T-helper 17 cell (primary cell): ENCODE measurements around the gene BRD3OS. TPM values are rescaled to one million over a fixed set of nuclear protein-coding genes. Genes with fewer than 3 reads are reported as not detected.

Source experiments
- ATAC-seq: fragments of 150-1000 bp; cut with Tn5 transposase; 2 replicates; pipeline ENCODE4 v1.10.0; 2021; ENCODE audit warnings: mild to moderate bottlenecking, moderate library complexity
- DNase-seq, 3 donors: peaks; one replicate each; pipeline versions ENCODE4 v3.0.0 to v3.0.0-alpha.2; 2020 to 2021
- H3K9me3 ChIP-seq: one replicate; pipeline ENCODE4 v1.7.0; 2013; ENCODE audit warnings: low read length, mild to moderate bottlenecking; ENCODE audit not compliant: control insufficient read depth, poor library complexity, severe bottlenecking
- H3K27ac Mint-ChIP-seq: one replicate; pipeline ENCODE4 v1.8.0; 2022; ENCODE audit warnings: mild to moderate bottlenecking, moderate library complexity, mixed read lengths
- H3K27me3 Mint-ChIP-seq: one replicate; pipeline ENCODE4 v1.8.0; 2022; ENCODE audit warnings: mixed read lengths
- H3K36me3 Mint-ChIP-seq: one replicate; pipeline ENCODE4 v1.8.0; 2022; ENCODE audit warnings: low read depth, mixed read lengths
- H3K4me1 Mint-ChIP-seq: one replicate; pipeline ENCODE4 v1.8.0; 2022; ENCODE audit warnings: mild to moderate bottlenecking, mixed read lengths
- H3K4me3 Mint-ChIP-seq: one replicate; pipeline ENCODE4 v1.8.0; 2022; ENCODE audit warnings: mild to moderate bottlenecking, moderate library complexity, mixed read lengths
- total RNA-seq, 4 donors: library from RNA in 2 of 4; stranded (reverse) in 2 of 4; gene quantifications; one replicate each; pipeline ENCODE4 v1.2.3 and lab custom pipeline; 2022 to 2026

BRD3OS gene
- total RNA-seq, 2 donors from 2014 or later = 7.7 to 10.2 TPM

DNA sequence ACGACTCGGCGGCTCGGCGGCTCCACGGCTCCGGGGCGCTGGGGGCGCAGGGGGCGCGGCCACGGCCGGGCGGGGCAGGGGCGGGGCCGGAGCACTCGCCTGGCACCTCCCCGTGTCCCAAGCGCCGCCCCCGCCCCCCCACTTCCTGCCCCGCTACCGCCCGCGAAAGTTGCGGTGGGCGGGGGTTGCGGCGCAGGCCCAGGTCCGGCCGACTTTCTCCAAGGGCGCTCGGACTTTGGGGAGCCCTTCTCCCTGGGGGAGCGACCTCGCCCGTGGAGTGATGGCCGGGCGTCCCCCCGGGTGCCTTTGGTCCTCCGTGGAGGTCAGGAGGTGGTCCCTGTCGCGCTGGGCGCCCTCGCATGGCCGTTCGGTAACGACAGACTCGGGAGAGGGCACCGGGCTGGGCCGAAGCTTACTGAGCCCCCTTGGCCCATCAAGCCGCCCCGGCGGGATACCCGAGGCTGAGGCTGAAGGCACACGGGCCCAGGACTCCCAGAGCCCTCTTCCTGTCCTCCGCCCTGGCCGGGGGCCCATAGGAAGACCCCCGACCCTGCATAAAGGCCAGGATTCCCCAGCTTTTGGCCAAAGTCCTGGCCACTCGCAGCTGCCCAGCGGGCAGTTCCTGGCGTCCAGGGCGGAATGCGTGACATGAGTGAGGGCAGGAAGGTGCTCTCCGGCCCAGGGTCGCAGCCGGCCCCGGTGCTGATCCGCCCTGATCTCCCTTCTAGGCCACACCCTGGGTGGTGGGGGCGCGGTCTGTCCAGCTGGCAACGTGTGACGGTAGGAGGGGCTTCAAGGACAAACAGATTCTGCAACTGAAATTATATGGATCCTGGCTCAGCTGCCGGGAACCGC is 32.3 kb upstream of the BRD3OS start:
- Mint-ChIP-seq H3K27me3 (peaks cover 5% of the 10 kb centered on the region), H3K27ac (no peak overlapping the region), H3K36me3 (no peaks in the 10 kb centered on the region), H3K4me3 (peak overlapping the region; percentile 80), H3K4me1 (peaks cover 2% of the 10 kb centered on the region)
- ATAC-seq (peak; percentile 84), DNase-seq (peak; percentile 34 to 73 (median 62))
- no peaks in the 10 kb centered on the region for H3K9me3 ChIP-seq

DNA sequence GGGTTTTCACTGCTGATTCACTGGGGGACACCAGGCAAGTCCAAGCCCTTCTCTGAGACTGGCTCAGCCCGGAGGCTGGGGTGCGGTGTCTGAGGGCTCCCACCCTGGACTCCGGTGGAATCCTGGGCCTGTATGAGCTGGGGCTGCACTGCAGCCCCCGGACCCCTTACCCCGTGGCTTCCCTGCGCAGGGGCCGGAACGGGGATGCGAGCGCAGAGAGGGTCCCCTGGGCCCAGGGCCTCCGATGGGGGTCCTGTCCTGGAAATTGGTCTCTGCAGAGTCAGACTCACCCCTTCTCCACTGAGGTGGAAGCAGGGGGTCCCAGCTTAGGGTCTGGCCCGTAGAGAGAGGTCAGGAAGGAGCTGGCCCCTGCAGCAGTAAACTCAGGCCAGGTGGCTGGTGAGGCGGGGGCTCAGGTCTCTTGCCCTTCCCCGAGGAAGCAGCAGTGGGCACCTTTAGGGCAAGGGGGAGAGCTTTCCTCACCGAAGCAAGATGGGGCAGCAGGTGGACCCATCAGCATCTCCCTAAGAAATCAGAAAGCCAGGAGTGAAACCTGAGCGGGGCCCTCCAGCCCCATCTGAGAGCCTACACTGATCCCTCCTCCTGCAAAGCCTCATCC is 31.5 kb upstream of the BRD3OS start:
- no peak overlapping the region for H3K27ac Mint-ChIP-seq
- H3K4me1 Mint-ChIP-seq = peaks cover 2% of the 10 kb centered on the region
- H3K9me3 ChIP-seq = no peaks in the 10 kb centered on the region
- ATAC-seq = no peak
- peaks cover 5% of the 10 kb centered on the region for H3K27me3 Mint-ChIP-seq
- peak overlapping the region; percentile 80 for H3K4me3 Mint-ChIP-seq
- DNase-seq = no peak
- H3K36me3 Mint-ChIP-seq = no peaks in the 10 kb centered on the region

DNA sequence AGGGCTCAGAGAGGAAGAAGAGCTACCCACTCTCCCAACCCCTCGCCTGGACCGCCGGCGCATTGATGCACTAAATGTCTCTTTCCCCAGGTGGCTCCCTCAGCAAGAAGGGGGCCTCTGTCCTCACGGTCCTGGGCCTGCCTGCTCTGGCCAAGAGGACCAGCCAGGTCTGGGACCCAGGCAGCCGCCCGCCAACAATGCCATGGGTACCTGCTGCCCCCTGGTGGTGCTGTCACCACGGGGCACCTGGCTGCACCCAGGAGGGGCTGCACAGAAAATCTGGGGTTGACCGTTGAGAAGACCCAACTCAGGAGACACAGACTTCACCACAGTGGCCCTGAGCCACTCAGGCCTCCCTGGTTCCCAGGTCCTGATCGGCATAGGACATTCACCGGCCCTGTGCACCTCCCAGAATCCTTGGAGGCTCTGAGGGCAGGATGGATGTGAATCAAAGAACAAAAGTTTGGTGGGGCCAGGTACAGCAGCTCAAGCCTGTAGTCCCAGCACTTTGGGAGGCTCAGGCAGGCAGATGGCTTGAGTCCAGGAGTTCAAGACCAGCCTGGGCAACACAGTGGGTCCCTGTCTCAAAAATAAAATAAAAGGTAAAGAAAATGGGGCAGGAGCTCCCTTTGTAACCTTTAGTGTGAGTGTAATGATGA is 30.8 kb upstream of the BRD3OS start:
- Mint-ChIP-seq H3K4me3 (peak overlapping the region; percentile 77), H3K27me3 (peaks cover 5% of the 10 kb centered on the region), H3K27ac (no peak overlapping the region), H3K4me1 (peaks cover 2% of the 10 kb centered on the region), H3K36me3 (no peaks in the 10 kb centered on the region)
- peak; percentile 57 to 77 (median 71) for DNase-seq
- peak; percentile 57 for ATAC-seq
- H3K9me3 ChIP-seq = no peaks in the 10 kb centered on the region

DNA sequence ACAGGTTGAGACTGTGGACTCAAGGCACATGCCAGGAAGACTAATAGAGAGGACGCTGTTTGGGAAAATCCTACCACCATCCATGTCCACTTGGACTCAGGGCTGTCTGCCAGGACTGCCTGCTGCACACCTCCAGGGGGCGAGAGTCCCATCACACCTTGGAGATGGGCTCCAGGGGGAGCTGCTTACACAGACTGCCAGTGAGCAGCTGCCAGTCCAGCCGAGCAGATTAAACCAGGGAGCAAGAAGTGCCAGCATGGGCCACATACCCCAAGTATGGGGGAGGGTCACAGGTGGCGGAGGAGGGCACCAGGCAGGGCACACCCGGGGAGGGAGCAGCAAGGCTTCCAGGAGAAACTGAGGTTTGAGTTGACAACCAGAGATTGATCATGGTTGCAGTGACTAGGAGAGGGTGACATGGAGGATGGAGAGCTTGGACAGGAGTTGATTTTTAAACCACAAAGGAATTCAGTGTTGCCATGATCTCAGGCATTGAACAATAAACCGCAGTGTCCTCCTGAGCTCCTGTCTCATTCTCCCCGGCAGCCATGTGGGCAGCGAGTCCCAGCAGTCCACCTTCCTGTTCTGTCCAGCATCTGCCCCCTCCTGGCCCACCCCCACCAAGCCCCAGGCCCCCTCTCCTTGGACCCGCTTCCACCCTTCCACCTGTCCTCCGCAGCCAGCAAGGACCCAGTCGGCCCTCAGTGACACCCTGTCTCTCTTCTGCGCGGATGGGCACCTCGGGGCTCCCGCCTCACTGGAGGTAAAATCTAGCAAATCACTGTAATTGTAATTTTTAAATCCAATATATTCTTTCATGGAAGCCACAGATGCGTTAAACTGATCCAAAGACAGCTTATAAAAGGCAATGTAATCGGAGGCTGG is 30.0 kb upstream of the BRD3OS start:
- peaks cover 2% of the 10 kb centered on the region for H3K4me1 Mint-ChIP-seq
- peaks cover 5% of the 10 kb centered on the region for H3K27me3 Mint-ChIP-seq
- ATAC-seq (no peak), DNase-seq (no peak)
- no peak overlapping the region for H3K4me3 Mint-ChIP-seq
- H3K9me3 ChIP-seq = no peaks in the 10 kb centered on the region
- no peak overlapping the region for H3K27ac Mint-ChIP-seq
- no peaks in the 10 kb centered on the region for H3K36me3 Mint-ChIP-seq

DNA sequence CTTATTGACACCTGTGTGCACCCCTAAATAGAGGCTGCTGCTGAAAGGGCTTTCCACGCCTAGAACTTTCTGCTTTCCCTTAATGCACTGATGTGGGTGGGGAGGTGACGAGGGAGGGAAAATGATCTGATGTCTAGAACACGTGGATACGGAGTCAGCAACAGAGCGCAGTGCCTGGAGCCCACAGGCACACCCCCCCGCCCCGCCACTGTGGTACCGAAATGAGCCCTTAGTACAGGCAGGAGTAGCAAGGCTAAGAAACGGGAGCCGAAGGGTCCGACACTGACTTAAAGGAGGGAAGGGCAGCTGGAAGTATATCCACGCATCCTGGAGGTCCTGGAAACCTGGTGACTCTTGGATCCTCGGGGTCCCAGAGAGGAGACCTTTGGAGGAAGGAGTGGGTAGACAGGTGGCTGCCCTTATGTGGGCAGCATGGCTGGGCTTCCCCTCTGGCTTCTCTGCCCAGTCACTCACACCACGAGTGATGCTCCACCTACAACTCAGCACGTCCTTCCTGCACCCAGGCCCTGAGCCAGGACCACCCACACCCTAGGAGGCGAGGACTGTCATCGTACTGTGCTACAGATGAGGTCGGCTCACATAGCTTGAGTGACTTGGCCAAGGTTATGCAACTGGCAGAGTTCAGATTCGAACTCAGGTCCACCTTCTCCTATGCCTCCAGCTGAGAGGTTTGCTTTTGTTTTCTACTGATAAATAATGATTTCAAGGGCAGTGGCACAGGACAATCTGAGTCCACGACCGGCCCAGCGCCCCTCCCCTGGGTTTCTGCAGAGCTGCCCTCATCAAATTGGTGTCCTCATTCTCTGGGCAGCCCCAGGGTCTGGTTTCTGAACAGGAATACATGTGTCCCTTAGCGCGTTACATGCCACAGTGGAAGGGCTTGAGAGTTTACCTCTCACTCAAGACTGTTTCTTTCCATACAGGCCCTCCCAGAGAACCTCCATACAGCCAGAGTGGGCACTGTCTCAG is 28.5 kb upstream of the BRD3OS start:
- no peak for ATAC-seq
- peaks cover 2% of the 10 kb centered on the region for H3K4me1 Mint-ChIP-seq
- H3K4me3 Mint-ChIP-seq = no peak overlapping the region
- peaks cover 9% of the 10 kb centered on the region for H3K27me3 Mint-ChIP-seq
- H3K36me3 Mint-ChIP-seq = no peaks in the 10 kb centered on the region
- DNase-seq = no peak
- H3K27ac Mint-ChIP-seq = no peak overlapping the region
- no peaks in the 10 kb centered on the region for H3K9me3 ChIP-seq

DNA sequence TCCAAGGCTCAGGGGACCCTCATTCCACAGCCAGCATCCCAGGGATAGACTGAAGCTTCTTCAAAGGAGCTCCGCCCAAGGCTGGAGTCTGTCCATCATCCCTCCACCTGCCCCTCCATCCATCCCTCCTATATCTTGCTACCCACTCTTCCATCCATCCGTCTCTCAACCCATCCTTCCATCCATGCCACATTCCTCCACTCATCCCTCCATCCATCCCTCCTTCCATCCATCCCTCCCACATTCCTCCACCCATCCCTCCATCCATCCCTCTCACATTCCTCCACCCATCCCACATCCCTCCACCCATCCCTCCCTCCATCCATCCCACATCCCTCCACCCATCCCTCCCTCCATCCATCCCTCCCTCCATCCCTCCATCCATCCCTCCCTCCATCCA is 27.7 kb upstream of the BRD3OS start:
- H3K36me3 Mint-ChIP-seq = no peaks in the 10 kb centered on the region

DNA sequence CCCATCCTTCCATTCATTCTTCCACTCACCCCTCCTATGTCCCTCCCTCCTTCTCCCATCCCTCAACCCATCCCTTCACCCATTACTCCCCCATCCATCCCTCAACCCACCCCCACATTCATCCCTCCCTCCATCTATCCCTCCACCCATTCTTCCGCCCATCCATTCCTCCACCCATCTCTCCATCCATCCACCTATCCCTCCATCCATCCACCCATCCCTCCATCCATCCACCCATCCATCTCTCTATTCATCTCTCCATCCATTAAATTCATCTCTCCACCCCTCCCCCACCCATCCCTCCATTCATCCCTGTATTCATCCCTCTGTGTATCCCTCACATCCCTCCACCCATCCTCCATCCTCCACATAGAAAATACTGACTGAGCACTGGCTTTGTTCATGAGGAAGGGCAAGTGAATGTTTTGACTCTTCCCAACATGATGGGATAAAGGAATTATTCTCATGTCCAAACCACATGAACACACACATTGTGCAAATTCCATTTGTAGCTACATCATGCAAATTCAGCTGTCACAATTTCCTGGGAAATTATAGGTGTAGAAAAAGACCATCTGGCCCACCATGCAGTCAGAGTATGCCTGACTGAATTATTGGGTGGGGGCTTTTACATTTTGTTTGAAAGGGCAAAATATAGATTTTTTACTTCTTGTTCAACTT is 26.2 kb upstream of the BRD3OS start:
- H3K27me3 Mint-ChIP-seq = peaks cover 10% of the 10 kb centered on the region
- no peak overlapping the region for H3K4me3 Mint-ChIP-seq
- H3K27ac Mint-ChIP-seq = no peak overlapping the region

More for the DNA sequence above, 27.7 kb upstream of the BRD3OS start:
- no peak for DNase-seq
- Mint-ChIP-seq H3K27ac (no peak overlapping the region), H3K27me3 (peaks cover 10% of the 10 kb centered on the region), H3K4me3 (no peak overlapping the region), H3K4me1 (peaks cover 2% of the 10 kb centered on the region)
- H3K9me3 ChIP-seq = no peaks in the 10 kb centered on the region
- ATAC-seq = no peak

DNA sequence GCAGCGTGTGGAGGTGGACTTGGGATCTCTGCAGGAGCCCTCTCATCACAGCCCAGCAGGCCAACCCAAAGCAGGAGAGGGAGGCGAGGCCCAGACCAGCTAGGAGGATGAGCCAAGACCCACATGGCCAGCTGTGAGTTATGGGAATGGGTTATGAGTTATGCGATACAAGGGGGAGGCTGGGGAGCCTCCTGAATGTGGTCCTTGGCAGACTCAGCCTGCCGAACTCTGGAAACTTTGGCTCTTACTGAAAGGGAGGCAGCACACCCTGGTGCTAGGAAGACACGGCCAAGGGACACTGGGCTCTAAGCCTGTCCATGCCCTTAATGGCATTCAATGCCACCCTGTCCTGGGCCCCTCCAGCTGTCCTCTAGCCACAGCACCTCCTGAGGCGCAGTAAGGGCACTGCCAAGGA is 25.4 kb upstream of the BRD3OS start:
- Mint-ChIP-seq H3K4me1 (no peaks in the 10 kb centered on the region), H3K27ac (no peak overlapping the region), H3K27me3 (peaks cover 5% of the 10 kb centered on the region)

More for the DNA sequence above, 26.2 kb upstream of the BRD3OS start:
- H3K36me3 Mint-ChIP-seq = no peaks in the 10 kb centered on the region
- ATAC-seq = no peak
- no peak for DNase-seq
- peaks cover 2% of the 10 kb centered on the region for H3K4me1 Mint-ChIP-seq
- H3K9me3 ChIP-seq = no peaks in the 10 kb centered on the region

DNA sequence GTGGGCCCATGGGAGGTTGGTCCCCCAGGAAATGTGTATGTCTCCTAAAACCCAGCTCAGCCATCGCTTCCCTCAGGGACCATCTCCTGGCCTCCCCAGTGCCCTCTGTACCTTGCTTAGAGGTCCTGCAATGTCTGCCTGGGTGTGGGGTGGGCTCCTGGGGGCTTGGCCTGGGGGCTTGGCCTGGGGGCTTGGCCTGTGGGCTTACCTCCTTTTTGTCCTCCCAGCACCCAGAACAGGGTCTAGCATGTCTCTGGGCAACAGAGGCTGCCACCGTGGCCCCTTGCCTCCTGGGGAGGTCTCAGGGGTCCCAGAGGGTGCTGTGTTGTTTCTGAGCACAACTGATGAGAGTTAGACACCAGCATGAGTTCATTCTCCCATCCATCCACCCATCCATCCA is 22.5 kb upstream of the BRD3OS start:
- no peak for DNase-seq
- H3K4me3 Mint-ChIP-seq = no peak overlapping the region
- no peaks in the 10 kb centered on the region for H3K4me1 Mint-ChIP-seq
- H3K9me3 ChIP-seq = no peaks in the 10 kb centered on the region
- H3K27me3 Mint-ChIP-seq = peaks cover 16% of the 10 kb centered on the region
- ATAC-seq = no peak
- H3K36me3 Mint-ChIP-seq = peaks cover 2% of the 10 kb centered on the region
- no peak overlapping the region for H3K27ac Mint-ChIP-seq

More for the DNA sequence above, 25.4 kb upstream of the BRD3OS start:
- H3K36me3 Mint-ChIP-seq = peaks cover 2% of the 10 kb centered on the region
- ATAC-seq (no peak), DNase-seq (no peak)
- no peak overlapping the region for H3K4me3 Mint-ChIP-seq
- no peaks in the 10 kb centered on the region for H3K9me3 ChIP-seq

DNA sequence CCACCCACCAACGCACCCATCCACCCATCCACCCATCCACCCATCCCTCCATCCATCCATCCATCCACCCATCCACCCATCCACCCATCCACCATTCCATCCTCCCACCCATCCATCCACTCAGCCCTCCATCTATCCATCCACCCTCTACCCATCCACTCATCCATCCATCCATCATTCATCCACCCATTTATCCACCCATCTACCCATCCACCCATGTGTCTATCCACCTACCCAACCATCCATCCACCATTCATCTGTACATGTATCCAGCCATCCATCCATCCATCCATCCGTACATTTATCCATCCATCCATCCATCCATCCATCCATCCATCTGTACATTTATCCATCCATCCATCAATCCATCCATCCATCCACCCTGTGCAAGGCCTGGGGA is 22.0 kb upstream of the BRD3OS start:
- ATAC-seq (no peak), DNase-seq (no peak)
- H3K36me3 Mint-ChIP-seq = peaks cover 2% of the 10 kb centered on the region
- no peaks in the 10 kb centered on the region for H3K4me1 Mint-ChIP-seq
- no peaks in the 10 kb centered on the region for H3K9me3 ChIP-seq
- H3K27me3 Mint-ChIP-seq = peaks cover 16% of the 10 kb centered on the region
- no peak overlapping the region for H3K27ac Mint-ChIP-seq
- H3K4me3 Mint-ChIP-seq = no peak overlapping the region

DNA sequence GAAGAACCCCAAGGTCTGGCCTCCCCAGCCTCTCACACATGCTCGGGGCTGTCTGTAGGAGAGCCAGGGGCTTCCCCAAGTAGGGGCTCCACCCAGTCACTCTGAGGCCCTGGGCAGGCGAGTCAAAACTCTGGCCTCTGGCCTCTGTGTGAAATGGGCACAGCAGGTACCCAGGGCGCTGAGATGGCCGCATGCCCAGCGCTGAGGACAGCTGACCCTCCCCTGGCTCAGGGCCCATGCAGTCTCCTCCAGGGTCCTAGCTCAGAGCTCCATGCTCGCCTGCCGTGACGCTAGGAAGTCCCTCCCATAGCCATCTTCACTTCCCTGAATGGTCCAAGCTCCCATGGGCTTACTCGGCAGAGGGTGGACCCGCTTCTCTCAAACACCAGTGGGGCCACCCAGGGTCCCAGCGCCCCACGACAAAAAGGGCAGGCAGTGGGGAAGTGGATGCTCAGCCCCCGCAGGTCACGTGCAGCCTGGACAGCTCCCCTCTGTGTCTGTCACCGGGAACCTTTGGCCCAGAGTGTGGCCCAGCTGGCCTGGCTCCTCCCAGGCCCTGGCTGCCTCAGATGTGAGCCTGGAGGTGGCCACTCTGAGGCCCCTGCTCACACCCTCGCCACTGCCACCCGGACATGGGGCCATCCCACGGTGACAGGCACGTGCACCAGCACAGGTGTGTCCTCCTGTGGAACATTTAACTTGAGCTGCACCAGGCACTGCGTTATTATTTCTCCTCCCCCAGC is 21.0 kb upstream of the BRD3OS start:
- no peaks in the 10 kb centered on the region for H3K9me3 ChIP-seq
- DNase-seq = no peak
- Mint-ChIP-seq H3K36me3 (peaks cover 2% of the 10 kb centered on the region), H3K27ac (no peak overlapping the region), H3K4me1 (no peaks in the 10 kb centered on the region), H3K4me3 (no peak overlapping the region), H3K27me3 (peaks cover 16% of the 10 kb centered on the region)
- ATAC-seq = no peak
